Suprapubic skin (tissue), 4 donors: ENCODE data around the gene LCN10. TPM values are rescaled to one million over a fixed set of nuclear protein-coding genes. Genes with fewer than 3 reads are reported as not detected.
"Not testable (repeated sequence)": the region's sequence is repeated elsewhere in the genome, so short reads cannot be mapped to it uniquely, and the experiment has no call there.

ENCODE experiments used
- DNase-seq, 2 donors: peaks; one replicate each; pipeline ENCODE4 v3.0.0-alpha.2; 2019; ENCODE audit warnings: low spot score in 2 of 2
- H3K27ac ChIP-seq: fragments of 200-600 bp; sonication (generic); one replicate; pipeline ENCODE4 v1.5.1; 2019
- H3K27me3 ChIP-seq: fragments of 200-600 bp; sonication (generic); one replicate; pipeline ENCODE4 v1.5.1; 2019
- H3K36me3 ChIP-seq: fragments of 200-600 bp; sonication (generic); one replicate; pipeline ENCODE4 v1.5.1; 2019
- H3K4me1 ChIP-seq: fragments of 200-600 bp; sonication (generic); one replicate; pipeline ENCODE4 v1.5.1; 2019
- H3K4me3 ChIP-seq: fragments of 200-600 bp; sonication (generic); one replicate; pipeline ENCODE4 v1.5.1; 2019; ENCODE audit warnings: mild to moderate bottlenecking
- H3K9me3 ChIP-seq: fragments of 200-600 bp; sonication (generic); one replicate; pipeline ENCODE4 v1.5.1; 2019
- EP300 ChIP-seq: sonication (generic); formaldehyde crosslinking; IDR thresholded peaks from one replicate; pipeline ENCODE4 v1.6.1; 2017; ENCODE audit warnings: antibody characterized with exemption
- POLR2A ChIP-seq, 2 donors: fragments of 450-650 bp; IDR thresholded peaks; one replicate each; pipeline ENCODE4 v1.6.1; 2017; ENCODE audit warnings: antibody characterized with exemption in 2 of 2, mild to moderate bottlenecking in 2 of 2, moderate library complexity in 2 of 2
- POLR2AphosphoS5 ChIP-seq, 3 donors: sonication (generic); formaldehyde crosslinking; IDR thresholded peaks; one replicate each; pipeline ENCODE4 v1.6.1; 2017; ENCODE audit warnings: antibody characterized with exemption in 3 of 3
- WGBS: methylation state at CpG from one replicate; pipeline ENCODE4 v1.1.5; 2018; 5-methylcytosine and 5-hydroxymethylcytosine counted together
- total RNA-seq, 4 donors: library from RNA; depleted of rRNA; stranded (reverse); fragments of >200 nt; gene quantifications; one replicate each; pipeline ENCODE4 v1.1.0, GENCODE V29; 2016
- TF ChIP-seq, protein P1 (sequence below), 2 donors: fragments of 200-600 bp in 1 of 2; fragments of 450-650 bp in 1 of 2; sonication (generic) in 1 of 2; IDR thresholded peaks; one replicate each; pipeline ENCODE4 v1.5.1; 2016 to 2019; ENCODE audit warnings: antibody characterized with exemption in 2 of 2, mild to moderate bottlenecking in 1 of 2, moderate library complexity in 1 of 2

The LCN10 gene
- total RNA-seq, 4 donors from 2014 or later = 0.32 to 3.5 (median 2.8) TPM; not detected in 1

DNA sequence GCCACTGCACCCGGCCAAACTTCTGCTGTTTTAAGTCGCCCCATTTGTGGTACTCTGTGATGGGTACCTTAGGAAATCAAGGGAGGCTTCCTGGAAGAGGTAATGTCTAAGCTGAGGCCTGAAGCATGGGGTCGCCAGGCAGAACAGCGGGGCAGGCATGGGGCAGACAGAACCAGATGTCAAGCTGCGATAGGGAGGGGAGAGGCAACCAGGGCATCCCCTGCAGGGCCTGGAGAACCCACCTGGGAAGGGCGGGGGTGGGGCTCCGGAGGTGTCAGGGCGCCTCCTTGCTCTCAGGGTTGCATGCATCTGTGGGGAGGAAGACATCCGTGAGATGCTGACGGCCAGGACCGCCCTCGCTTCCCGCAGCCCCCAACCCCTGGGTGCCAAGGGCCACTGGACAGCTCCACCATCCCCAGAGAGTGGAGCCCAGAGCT is 18.8 kb upstream of the LCN10 start:
- no peak for DNase-seq
- Histone ChIP-seq H3K36me3 (no peaks in the 10 kb centered on the region), H3K9me3 (no peaks in the 10 kb centered on the region), H3K27me3 (peaks cover 62% of the 10 kb centered on the region), H3K27ac (no peak overlapping the region), H3K4me1 (peaks cover 8% of the 10 kb centered on the region), H3K4me3 (no peak overlapping the region)
- 74% methylated on average over 8 of the region's 13 CpGs for WGBS
- TF ChIP-seq EP300 = no peak
- TF ChIP-seq, protein P1, sequence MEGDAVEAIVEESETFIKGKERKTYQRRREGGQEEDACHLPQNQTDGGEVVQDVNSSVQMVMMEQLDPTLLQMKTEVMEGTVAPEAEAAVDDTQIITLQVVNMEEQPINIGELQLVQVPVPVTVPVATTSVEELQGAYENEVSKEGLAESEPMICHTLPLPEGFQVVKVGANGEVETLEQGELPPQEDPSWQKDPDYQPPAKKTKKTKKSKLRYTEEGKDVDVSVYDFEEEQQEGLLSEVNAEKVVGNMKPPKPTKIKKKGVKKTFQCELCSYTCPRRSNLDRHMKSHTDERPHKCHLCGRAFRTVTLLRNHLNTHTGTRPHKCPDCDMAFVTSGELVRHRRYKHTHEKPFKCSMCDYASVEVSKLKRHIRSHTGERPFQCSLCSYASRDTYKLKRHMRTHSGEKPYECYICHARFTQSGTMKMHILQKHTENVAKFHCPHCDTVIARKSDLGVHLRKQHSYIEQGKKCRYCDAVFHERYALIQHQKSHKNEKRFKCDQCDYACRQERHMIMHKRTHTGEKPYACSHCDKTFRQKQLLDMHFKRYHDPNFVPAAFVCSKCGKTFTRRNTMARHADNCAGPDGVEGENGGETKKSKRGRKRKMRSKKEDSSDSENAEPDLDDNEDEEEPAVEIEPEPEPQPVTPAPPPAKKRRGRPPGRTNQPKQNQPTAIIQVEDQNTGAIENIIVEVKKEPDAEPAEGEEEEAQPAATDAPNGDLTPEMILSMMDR (IDR thresholded peaks at IDR 0.05) = no peak
- TF ChIP-seq POLR2AphosphoS5 (IDR thresholded peaks at IDR 0.05) = no peak
- TF ChIP-seq POLR2A (IDR thresholded peaks at IDR 0.05) = no peak

DNA sequence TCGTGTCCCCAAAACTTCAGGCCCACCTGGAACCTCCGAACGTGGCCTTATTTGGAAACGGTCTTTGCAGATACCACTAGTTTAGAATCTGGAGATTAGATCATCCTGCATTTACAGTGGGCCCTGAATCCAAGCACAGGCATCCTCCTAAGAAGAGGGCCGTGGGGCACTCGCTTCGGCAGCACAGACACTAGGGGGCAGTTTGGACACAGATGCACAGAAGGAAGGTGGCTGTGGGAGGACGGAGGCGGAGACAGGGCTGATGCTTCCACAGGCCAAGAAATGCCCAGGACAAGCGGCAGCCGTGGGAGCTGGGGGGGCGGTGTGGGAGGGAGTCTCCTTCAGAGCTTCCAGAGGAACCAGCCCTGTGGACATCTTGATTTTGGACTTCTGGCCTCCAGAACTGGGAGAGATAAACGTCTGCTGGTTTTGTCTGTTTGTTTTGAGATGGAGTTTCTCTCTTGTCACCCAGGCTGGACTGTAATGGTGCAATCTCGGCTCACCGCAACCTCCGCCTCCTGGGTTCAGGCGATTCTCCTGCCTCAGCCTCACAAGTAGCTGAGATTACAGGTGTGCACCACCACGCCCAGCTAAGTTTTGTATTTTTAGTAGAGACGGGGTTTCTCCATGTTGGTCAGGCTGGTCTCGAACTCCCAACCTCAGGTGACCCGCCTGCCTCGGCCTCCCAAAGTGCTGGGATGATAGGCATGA is 18.2 kb upstream of the LCN10 start:
- H3K4me1 ChIP-seq, H3K27ac ChIP-seq, H3K9me3 ChIP-seq, H3K36me3 ChIP-seq, DNase-seq, H3K4me3 ChIP-seq: not testable (repeated sequence)
- 48% methylated on average over 21 of the region's 22 CpGs for WGBS
- TF ChIP-seq, protein P1 (IDR thresholded peaks at IDR 0.05) = peak in 1 of 2 donors; percentile 26
- H3K27me3 ChIP-seq = peaks cover 62% of the 10 kb centered on the region

DNA sequence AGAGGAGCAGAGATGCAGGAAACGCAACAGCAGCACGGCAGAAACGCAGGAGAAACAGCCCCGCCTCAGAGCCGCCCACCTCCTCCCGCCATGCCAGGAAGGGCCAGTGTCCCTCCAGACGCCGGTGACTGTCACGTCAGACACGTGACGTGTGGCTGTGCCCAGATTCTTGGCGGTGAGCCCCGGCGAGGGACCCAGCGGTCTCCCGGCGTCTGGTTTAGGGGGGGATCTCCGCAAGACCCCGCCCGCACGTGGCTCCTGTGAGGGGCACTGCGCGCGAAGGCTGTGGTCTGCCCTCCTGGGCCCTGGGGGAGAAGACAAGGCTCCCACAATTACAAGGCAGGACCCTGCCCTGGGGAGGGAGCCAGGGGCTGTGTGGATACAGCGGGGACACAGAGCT is 17.7 kb upstream of the LCN10 start:
- WGBS = 60% methylated on average over 3 of the region's 25 CpGs
- H3K27ac ChIP-seq = no peak overlapping the region
- peaks cover 8% of the 10 kb centered on the region for H3K4me1 ChIP-seq
- DNase-seq = no peak
- H3K9me3 ChIP-seq = peaks cover 6% of the 10 kb centered on the region
- peaks cover 62% of the 10 kb centered on the region for H3K27me3 ChIP-seq
- no peaks in the 10 kb centered on the region for H3K36me3 ChIP-seq
- no peak for TF ChIP-seq POLR2AphosphoS5 (IDR thresholded peaks at IDR 0.05)
- TF ChIP-seq POLR2A (IDR thresholded peaks at IDR 0.05) = no peak
- no peak for TF ChIP-seq EP300
- TF ChIP-seq, protein P1 (IDR thresholded peaks at IDR 0.05) = no peak
- H3K4me3 ChIP-seq = no peak overlapping the region

DNA sequence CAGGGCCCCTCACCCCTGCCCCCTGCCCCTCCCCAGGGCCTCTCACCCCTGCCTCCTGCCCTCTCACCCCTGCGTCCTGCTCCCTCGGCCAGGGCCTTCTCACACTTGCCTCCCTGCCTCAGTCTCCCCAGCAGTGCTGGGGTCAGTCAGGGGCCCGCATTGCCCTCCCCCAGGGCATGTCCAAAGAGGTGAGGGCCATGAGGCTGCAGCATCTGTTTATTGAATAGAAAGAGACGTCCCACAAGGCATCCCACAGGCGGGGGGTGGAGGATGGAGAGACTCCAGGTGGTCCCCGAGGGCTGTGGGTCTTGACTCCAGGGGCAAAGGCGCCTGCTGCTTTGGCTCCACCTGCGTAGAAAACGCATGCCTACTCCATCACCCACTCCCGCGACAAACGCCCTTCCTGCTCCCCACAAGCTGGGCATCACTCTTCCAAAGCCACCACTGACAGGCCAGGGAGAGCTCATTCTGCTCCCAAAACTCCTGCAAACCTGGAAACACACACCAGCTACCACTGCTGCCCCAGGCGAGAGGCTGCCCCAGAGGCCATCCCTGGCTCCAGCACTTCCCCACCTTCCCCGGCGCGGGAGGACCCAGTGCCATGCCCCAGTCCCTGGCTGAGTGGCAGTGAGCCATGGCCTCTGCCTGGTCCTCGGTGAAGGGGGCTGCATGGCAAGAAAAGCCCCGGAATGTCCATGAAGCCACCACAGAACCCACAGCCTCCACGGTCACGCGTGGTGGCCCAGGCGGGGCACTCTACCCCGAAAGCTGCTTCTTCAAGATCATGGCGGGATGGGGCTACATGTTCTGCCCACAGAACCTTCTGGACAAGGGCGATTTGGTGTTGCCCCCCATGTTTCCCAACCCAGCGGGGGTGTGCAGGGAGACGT is 16.9 kb upstream of the LCN10 start:
- TF ChIP-seq POLR2A (IDR thresholded peaks at IDR 0.05) = no peak
- no peak for TF ChIP-seq EP300
- no peak for TF ChIP-seq POLR2AphosphoS5 (IDR thresholded peaks at IDR 0.05)
- no peak for DNase-seq
- H3K4me3 ChIP-seq = no peak overlapping the region
- WGBS = 73% methylated on average over 14 of the region's 27 CpGs
- no peaks in the 10 kb centered on the region for H3K36me3 ChIP-seq
- H3K9me3 ChIP-seq = peaks cover 6% of the 10 kb centered on the region
- H3K27me3 ChIP-seq = peaks cover 57% of the 10 kb centered on the region
- no peak overlapping the region for H3K27ac ChIP-seq
- peaks cover 8% of the 10 kb centered on the region for H3K4me1 ChIP-seq

DNA sequence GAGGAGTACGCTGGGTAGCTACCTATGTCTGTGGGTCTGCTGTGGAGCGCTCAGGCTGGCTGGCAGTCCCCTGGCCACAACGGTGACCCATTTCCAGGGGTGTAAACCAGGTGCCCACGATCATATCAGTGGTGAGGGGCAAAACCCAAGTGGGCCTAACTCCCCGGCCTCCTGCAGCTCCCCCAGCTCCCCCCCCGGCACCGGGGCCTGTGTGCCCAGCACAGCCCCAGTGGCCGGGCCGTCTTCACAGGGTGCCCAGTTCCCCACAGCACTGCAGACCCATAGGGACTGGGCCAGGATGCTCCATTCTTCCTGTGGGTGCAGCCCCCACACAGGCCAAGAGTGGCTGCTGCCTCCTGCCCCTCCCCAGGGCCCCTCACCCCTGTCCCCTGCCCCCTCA is 16.3 kb upstream of the LCN10 start:
- peaks cover 50% of the 10 kb centered on the region for H3K27me3 ChIP-seq
- no peak overlapping the region for H3K27ac ChIP-seq
- H3K4me3 ChIP-seq = no peak overlapping the region
- no peak for DNase-seq
- TF ChIP-seq POLR2AphosphoS5 (IDR thresholded peaks at IDR 0.05) = no peak
- TF ChIP-seq, protein P1 (IDR thresholded peaks at IDR 0.05) = no peak
- no peak for TF ChIP-seq POLR2A (IDR thresholded peaks at IDR 0.05)
- no peak for TF ChIP-seq EP300
- WGBS = 81% methylated on average over 3 of the region's 9 CpGs
- peaks cover 6% of the 10 kb centered on the region for H3K9me3 ChIP-seq
- H3K36me3 ChIP-seq = no peaks in the 10 kb centered on the region
- peaks cover 8% of the 10 kb centered on the region for H3K4me1 ChIP-seq
